NB4 (cell line): ENCODE data around the gene KLHL2.
"Not testable (repeated sequence)": the region's sequence is repeated elsewhere in the genome, so short reads cannot be mapped to it uniquely, and the experiment has no call there.

Experiments
- DNase-seq: peaks from one replicate; pipeline ENCODE4 v3.0.0; 2010; ENCODE audit warnings: low read depth
- H3K4me3 ChIP-seq: one replicate; pipeline ENCODE4 v1.5.1; 2011; ENCODE audit warnings: mild to moderate bottlenecking, low read depth, low read length, moderate library complexity
- MYC ChIP-seq: IDR thresholded peaks from 2 replicates; pipeline ENCODE4 v1.6.1; 2011; ENCODE audit warnings: low read depth, low read length
- POLR2A ChIP-seq: IDR thresholded peaks from 2 replicates; pipeline ENCODE4 v1.6.1; 2011; ENCODE audit warnings: mild to moderate bottlenecking; ENCODE audit not compliant: insufficient read length; ENCODE audit errors: extremely low read depth
- TF ChIP-seq, protein P1 (sequence below): IDR thresholded peaks from 2 replicates; pipeline ENCODE4 v1.6.1; 2011; ENCODE audit warnings: low read depth, low read length
- TF ChIP-seq, protein P2 (sequence below): IDR thresholded peaks from one replicate; pipeline ENCODE4 v1.5.1; 2012; ENCODE audit warnings: low read depth, low read length

The KLHL2 gene

DNA sequence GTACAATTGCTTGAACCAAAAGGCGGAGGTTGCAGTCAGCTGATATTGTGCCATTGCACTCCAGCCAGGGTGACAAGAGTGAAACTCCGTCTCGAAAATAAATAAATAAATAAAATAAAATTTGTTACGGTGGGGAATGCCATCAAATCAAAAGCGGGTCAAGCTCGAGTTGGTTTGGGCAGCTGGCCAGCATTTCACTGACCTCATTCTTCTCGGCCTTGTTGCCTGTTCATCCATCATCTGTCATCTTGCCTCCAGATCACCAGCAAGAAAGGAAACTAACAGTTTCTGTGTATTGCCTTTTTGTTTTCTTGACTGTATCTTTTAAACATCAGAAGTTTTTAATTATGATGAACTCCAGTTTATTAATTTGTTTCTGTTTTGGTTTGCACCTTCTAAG is 31.5 kb upstream of the KLHL2 start:
- TF ChIP-seq, protein P1, sequence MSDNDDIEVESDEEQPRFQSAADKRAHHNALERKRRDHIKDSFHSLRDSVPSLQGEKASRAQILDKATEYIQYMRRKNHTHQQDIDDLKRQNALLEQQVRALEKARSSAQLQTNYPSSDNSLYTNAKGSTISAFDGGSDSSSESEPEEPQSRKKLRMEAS = no peak
- TF ChIP-seq POLR2A (no peak), MYC (no peak)
- TF ChIP-seq, protein P2, sequence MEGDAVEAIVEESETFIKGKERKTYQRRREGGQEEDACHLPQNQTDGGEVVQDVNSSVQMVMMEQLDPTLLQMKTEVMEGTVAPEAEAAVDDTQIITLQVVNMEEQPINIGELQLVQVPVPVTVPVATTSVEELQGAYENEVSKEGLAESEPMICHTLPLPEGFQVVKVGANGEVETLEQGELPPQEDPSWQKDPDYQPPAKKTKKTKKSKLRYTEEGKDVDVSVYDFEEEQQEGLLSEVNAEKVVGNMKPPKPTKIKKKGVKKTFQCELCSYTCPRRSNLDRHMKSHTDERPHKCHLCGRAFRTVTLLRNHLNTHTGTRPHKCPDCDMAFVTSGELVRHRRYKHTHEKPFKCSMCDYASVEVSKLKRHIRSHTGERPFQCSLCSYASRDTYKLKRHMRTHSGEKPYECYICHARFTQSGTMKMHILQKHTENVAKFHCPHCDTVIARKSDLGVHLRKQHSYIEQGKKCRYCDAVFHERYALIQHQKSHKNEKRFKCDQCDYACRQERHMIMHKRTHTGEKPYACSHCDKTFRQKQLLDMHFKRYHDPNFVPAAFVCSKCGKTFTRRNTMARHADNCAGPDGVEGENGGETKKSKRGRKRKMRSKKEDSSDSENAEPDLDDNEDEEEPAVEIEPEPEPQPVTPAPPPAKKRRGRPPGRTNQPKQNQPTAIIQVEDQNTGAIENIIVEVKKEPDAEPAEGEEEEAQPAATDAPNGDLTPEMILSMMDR = no peak
- DNase-seq = no peak
- H3K4me3 ChIP-seq = no peak overlapping the region

DNA sequence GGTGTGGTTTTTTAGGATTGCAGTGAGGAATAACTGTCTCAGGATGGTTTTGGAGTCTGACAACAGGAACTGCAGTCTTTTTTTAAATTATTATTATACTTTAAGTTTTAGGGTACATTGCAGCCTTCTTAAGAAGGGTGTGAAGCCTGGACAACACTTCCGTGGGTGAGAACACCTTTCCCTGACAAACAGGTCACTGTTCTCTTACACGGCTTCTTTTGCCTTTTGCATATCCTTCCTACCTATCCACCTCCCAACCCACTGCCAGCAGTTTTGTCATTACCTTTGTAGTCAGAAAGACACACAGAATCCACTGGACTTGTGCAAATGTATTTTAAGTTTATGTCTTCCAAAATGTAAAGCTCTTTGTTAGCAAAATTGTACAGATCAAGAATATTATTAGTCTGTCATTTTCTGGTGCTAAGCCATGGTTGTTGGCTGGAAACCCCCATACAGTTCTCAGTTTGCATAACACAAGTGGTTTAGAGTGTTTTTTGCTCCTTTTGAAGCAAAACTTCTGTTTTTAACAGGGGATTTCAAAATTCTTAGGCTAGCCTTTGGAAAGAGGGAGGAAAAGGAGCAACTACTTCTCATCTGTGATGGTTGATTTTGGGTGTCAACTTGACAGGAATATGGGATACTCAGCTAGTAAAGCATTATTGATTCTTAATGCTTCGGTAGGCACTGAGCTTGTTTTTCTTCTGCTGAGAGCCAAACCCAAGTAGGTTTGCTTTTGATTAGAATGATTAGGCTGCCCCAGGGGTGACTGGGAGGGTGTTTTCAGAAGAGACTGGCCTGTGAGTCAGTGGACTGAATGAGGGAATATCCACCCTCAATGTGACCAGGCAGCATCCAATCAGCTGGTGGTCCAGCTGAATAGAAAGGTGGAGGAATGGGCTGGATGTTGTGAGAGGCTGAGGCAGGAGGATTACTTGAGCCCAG is 29.4 kb upstream of the KLHL2 start:
- no peak overlapping the region for H3K4me3 ChIP-seq
- no peak for DNase-seq

DNA sequence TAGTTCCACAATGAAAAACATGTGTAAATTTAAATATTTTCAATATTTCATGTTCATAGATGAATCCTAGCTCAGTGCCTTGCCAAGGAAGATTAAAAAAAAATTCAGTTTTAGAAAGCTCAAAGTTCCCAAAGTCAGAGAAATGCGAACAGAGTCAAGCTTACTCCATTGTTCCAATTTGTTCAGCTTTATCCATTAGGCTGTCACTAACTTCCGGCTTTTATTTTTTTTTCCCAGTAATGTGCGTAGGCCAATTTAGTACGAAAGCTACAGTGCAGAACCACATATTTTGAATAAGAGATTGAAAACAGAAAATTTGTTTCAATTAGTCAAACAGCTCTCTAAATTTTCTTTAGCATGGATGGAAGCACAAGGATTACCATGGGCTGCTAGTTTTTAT is 23.1 kb upstream of the KLHL2 start:
- DNase-seq = no peak
- no peak overlapping the region for H3K4me3 ChIP-seq
- TF ChIP-seq MYC (no peak), POLR2A (no peak)
- TF ChIP-seq, protein P1 = no peak
- TF ChIP-seq, protein P2 = no peak

More for the DNA sequence above, 29.4 kb upstream of the KLHL2 start:
- TF ChIP-seq, protein P2 = no peak
- TF ChIP-seq, protein P1 = no peak
- TF ChIP-seq MYC = no peak

DNA sequence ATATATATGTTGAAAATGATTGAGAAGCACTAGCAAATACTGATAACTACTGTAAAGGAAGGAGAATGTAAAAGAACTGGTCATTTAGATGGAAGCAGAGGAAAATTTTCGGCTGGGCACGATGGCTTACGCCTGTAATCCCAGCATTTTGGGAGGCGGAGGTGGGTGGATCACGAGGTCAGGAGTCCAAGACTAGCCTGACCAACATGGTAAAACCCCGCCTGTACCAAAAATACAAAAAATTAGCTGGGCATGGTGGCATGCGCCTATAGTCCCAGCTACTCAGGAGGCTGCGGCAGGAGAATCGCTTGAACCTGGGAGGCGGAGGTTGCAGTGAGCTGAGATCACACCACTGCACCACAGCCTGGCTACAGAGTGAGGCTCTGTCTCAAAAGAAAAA is 22.4 kb upstream of the KLHL2 start:
- H3K4me3 ChIP-seq, DNase-seq: not testable (repeated sequence)

DNA sequence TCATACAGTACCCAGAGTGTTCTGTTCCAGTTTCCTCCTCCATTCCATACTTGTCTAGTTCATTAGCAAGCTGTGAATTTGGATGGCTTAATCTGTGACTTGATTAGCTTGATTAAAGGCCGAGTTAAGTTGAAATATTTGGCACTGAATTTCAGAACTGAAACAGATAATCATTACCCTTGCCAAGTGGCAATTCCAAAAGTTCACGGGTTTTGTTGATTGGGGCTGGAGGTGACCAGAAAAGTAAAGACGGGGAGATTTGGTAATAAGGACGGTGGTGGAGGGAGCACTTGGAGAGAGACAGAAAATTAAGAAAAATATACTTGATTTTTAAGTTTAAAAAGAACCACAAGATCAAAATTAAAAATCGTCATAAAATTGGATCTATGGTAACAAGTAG is 21.9 kb upstream of the KLHL2 start:
- H3K4me3 ChIP-seq = no peak overlapping the region
- DNase-seq = no peak
- TF ChIP-seq, protein P1 = no peak
- TF ChIP-seq MYC (no peak), POLR2A (no peak)
- TF ChIP-seq, protein P2 = no peak

DNA sequence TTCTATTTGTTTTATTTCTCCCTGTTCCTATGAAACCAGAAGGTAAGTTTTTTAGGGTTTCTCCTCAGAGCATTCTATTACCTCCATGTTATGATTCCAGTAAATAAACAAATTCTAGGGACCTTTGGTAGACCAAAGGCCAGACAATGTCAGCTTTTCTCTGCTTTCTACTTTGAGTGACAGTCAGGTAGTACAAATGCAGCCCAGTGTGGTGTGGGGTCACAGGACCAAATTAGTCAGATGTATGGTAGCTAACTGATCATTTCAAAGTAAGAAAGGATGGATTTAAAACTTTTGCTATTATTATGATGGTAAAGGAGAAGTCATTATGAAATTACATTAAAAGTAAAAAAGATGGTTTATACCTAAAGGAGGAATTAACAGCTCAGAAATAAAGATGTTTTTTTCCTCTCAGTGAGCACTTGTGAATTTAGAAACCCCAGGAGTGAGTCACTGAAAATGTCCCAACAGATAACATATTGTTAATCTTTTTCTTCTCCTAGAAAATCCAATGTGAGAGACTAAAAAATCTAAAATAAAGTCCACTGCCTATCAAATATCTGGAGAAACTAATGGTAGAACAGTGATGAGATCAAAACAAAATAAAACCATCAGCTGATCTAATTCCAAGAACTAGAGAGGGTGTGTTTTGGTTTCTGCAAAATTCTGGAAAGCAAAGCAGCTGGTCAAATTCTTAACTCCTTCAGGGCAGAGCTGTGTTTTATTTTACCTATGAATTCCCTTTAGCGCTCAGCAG is 16.6 kb upstream of the KLHL2 start:
- TF ChIP-seq, protein P2 = no peak
- TF ChIP-seq, protein P1 = no peak
- TF ChIP-seq POLR2A = no peak
- TF ChIP-seq MYC = no peak
- no peak for DNase-seq
- no peak overlapping the region for H3K4me3 ChIP-seq
